GM19351 (cell line): ENCODE results near the gene ABCC1.
"Not testable (repeated sequence)": the region's sequence is repeated elsewhere in the genome, so short reads cannot be mapped to it uniquely, and the experiment has no call there.

Source experiments
- ATAC-seq: cut with Tn5 transposase; IDR thresholded peaks from one replicate; pipeline ENCODE4 v1.9.1; 2021; ENCODE audit warnings: mild to moderate bottlenecking, moderate library complexity; ENCODE audit not compliant: unreplicated experiment

The ABCC1 gene

DNA sequence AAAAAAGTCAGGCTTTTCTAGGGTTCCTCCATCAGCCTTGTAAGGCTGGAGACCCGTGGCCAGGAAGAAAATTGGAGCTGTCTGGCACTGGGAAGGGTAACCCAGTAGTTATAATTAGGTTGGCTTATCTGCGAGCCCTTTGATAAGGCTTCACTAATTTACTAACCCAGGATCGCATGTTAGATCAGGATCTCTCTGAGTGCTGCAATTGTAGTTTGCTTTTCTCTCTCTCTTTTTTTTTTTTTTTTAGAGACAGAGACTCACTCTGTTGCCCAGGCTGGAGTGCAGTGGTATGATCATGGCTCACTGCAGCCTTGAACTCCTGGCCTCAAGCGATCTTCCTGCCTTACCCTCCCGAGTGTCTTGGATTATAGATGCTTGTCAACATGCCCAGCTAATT, 17.0 kb downstream of the ABCC1 start:
- ATAC-seq: no peak

DNA sequence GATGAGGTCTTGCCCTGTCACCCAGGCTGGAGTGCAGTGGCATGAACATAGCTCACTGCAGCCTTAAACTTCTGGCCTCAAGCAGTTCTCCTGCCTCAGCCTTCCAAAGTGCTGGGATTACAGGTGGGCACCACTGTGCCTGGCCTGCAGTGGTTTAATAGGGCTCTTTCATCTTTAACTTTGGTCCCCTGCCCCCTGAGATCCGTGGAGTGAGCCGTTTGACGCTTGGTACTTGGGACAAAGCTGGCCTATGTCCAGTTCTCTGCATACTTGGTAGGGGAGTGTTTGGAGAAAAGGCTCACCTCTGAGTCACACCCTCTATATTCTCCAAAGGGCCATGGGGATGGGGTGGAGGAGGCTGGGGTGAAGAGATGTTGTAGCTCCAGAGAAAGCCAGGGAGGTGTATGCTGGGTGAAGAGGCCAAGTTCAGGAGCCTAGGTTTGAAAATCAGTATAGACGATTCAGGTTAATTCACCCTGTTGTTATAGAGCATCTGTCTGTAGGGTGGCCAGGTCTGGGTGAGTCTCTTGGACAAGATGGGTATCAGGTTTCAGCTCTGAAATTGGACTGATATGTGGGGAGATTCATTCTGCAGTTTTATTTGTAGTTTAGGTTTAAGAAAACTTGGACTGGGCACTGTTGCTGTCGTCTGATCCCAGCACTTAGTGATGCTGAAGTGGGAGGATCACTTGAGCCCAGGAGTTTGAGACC, 17.6 kb downstream of the ABCC1 start:
- no peak for ATAC-seq

DNA sequence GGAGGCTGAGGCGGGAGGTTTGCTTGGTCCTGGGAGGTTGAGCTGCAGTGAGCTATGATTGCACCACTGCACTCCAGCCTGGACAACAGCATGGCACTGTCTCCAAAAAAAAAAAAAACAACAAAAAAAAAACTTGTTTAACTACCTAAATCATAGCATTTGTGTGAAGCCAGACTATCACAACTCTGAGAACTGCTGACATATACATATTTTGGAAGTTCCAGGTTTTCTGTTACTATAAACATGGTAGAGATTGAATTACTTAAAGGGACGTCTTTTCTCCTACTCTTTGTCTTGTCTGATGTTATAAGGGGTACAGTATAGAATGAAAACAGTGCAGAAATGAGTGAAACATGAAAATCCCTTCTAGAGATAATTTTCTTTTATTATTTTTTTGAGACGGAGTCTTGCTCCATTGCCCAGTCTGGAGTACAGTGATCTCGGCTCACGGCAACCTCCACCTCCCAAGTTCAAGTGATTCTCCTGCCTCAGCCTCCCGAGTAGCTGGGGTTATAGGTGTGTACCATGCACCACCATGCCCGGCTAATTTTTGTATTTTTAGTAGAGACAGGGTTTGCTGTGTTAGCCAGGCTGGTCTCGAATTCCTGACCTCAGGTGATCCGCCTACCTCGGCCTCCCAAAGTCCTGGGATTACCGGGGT, 18.4 kb downstream of the ABCC1 start:
- no peak for ATAC-seq

DNA sequence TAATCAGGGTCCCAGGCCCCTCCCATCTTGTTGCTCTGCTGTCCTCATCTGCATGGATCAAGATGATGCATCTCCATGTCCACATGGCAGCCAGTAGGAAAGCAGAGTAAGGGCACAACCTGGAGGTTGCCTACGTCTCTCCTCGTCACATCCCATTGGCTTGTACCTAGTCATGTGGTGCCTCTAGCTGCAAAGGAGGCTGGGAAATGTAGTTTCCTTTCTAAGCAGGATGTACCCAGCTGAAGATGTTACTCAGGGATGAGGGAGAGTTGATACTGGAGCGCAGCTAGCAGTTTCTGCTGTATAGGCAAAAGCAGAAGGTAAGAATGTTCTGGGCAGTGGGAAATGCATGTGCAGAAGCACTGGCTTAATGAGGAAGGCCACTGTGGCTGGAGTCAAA, 20.8 kb downstream of the ABCC1 start:
- no peak for ATAC-seq

DNA sequence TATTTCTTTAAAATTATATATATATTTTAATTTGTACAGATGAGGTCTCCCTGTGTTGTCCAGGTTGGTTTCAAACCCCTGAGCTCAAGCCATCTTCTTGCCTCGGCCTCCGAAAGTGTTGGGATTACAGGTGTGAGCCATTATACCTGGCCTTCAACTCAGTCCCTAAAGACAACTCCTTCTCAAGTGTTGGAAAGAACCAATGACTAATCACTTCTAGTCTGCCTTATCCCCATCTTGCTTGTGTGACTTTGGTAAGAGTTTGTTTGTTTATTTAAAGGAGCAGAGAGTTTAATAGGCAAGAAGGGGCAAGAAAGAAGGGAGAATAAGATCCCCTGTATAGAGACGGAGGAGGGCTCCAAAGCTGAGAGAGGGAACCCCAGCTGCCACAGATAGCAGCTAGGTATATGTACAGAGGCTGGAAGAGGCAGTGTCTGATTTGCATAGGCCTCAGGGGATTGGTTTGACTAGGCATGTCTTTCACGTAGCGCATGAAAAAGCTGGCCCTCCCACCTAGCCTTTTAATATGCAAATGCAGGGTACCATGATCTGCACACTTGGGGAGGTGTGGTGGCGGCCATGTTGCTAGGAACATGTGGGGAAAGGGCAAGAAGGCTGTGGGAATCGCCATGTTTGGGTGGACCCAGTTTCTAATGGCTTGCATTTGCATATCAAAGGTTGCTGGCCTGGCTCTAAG, 21.5 kb downstream of the ABCC1 start:
- ATAC-seq: no peak

DNA sequence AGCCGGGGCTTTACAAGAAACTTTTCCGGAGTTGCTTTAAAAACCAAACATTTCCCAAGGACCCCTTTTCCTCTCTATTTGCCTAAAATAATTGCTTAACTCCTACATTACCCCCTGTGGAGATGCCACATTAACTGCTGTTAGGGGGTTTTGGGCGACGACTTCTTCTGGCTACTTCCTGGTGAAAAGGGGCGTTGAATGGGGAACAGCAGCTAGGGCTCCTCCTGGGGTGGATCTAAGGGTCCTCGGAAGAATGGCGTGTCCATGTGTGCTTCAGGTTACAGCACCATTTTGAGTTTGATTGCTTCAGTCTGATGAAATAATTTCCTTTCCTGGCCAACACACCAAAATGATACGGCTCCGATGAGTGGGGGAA, 22.0 kb downstream of the ABCC1 start:
- ATAC-seq: no peak

DNA sequence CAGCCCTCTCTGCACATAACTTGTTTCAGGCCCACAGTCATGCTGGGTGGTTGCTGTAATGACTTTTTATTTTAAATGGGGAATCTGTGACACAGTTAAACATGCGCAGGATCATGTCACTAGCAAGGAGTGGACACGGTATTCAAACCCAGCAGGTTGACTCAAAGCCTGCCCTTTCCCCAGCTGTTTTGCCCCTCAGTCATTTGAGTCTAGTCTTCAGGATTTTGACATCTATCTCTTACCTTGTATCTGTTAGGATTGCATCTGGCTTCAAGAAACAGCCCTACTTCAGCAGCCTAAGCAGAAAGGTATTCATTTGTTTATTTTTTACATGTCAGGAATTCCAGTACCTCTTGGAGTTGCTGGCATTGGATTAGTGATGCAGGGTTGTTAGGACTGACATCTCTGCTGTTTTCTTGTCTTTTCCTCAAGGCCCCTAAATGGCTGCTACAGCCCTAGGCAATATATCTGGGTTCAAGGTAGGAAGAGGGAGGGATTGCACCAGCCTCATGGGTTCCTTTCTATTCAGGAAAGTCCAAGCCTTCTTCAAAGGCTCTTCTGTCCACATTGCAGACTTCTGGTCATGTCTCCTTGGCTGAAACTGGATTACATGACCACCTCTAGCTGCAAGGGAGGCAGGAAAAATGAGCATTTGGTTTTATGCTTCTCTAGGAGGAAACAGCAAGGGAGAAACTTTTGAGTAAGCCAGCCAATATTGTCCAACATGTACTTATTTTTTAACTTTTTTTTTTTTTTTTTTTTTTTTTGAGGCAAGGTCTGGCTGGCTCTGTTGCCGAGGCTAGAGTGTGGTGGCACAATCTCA, 22.8 kb downstream of the ABCC1 start:
- ATAC-seq: no peak

DNA sequence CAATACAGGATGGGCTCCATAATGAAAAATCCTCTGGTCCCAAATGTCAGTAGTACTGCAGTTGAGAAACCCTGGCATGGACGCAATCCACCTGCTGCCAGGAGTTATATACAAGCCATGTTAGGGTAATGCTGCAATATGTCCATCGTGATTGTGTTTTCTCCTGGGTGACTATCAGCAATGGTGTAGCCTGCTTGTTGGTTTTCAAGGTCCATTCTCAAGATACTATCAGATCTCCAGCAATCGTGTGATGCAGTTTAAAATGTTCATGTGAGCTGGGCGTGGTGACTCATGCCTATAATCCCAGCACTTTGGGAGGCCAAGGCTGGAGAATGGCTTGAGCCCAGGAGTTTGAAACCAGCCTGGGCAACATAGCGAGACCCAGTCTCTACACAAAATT, 24.0 kb downstream of the ABCC1 start:
- ATAC-seq: no peak

DNA sequence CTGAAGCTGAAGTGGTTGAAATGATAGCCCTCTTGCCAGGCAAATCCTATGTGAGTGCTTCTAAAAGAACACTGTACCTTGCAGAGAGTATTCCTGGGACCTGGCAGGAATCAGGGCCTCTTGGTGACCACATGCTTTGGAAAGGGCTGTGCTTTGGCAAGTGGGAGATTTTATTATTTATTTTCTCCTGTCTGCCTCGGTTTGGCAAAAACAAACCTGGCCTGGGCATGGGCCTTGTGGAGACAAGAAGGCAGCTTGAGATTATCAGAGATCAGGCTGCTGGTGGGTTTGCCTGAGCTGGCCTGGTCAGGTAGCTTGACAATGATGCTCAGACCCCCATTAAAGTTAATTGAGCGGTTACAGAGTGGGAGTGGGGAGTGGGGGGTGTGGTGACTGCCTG, 24.6 kb downstream of the ABCC1 start:
- ATAC-seq: no peak

DNA sequence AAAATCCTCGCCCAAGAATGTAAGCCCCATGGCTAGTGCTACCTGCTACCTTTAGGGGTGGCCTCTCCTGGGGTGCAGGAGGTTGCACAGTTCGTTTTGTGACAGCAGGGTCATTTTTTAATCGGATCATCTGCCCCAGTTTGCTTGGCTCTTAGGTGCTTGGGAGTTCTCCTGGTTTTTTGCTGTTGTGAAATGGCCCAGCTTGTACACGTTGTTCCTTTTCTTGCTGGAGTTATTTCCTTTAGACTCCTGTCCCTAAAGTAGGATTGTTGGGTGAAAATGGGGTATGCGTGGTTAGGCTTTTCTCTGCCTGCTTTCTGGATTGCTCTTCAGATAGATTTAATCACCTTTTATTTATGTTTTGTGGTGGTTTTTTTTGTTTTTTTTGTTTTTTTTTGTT, 25.8 kb downstream of the ABCC1 start:
- ATAC-seq: no peak

DNA sequence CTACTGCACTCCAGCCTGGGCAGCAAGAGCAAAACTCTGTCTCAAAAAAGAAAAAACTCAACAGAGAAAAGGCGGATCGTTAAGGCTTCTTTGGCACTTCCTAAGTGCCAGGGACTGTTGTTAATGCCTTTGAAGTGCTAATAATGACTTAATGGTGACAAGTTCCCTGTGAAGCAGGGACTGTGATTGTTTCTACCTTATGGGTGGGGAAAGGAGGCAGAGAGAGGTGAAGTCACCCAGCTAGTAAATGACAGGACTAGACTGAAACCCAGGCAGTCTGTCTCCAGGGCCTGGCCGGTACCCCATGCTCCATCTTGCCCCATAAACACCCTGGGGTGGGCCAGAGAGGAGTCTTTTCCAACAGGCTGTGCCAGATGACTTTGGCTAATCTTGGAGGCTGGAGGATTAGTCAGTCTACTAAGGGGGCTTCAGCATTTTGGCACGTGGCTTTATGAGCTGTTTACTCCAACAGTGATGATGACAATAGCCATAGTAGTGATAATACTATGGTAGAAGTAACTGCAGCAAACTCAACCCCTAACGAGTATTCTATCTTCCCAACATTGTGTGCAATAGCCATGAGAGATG, 26.9 kb downstream of the ABCC1 start:
- no peak for ATAC-seq

DNA sequence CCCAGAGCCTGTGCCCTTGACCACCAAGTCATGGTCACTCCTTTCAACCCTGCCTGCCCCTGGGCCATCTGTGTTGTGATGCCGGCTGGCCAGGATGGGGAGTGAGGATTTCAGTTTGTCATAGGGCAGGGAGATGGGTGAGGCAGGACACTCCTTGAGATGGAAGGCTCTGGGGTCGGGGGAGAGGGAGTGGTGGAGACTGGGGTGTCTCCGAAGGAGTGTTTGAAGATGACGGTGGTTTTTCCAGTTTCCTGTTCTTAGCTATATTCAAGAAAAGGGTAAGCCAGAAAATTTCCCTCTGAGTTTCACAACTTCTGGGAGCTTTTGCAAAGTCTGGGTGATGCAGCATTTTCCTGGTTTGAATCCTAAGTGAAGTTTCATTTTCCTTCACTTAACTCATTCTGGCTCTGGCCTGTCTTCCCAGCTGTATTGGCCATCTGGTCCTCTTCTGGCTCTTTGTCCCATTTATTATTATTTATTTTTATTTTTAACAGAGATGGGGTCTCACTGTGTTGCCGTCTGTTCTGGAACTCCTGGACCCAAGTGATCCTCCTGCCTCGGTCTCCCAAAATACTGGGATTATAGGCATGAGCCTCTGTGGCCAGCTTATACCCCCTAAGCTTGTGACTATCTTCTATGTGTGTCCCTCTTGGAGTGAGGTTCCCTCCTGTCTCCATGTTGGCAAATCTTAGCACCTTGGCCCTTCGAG, 27.7 kb downstream of the ABCC1 start:
- no peak for ATAC-seq

DNA sequence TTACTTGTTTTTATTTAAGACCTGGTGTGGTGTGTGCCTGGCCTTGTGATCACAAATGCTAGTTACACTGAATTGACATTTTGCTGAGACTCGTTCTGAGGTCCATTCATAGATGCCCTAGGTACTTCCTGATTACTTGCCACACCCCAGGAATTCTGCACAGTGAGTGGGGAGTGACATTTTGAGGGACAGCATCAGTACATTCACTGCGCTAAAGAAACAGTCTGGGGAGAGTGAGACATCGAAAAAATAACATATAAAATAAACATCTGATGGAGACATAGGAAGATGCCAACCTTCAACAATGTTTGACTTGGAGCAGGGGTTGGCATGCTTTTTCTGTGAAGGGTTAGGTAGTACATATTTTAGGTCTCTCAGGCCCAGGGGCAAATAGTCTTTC, 30.4 kb downstream of the ABCC1 start:
- ATAC-seq: no peak

DNA sequence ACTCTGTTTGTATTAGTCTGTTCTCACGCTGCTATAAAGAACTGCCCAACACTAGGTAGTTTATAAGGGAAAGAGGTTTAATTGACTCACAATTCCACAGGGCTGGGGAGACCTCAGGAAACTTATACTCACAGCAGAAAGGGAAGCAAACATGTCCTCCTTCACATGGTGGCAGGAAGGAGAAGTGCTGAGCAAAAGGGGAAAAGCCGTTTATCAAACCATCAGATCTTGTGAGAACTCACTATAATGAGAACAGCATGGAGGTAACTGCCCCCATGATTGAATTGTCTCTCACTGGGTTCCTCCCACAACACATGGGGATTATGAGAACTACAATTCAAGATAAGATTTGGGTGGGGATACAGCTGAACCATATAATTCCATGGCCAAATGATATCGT, 30.9 kb downstream of the ABCC1 start:
- no peak for ATAC-seq

DNA sequence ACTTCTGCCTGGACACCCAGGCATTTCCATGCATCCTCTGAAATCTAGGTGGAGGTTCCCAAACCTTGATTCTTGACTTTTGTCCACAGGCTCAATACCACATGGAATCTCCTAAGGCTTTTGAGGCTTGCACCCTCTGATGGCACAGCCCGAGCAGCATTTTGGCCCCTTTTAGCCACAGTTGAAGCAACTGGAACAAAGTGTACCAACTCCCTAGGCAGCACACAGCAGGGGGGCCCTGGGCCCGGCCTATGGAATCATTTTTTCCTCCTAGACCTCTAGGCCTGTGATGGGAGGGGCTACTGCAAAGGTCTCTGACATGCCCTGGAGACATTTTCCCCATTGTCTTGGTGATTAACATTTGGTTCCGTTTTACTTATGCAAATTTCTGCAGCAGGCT, 32.0 kb downstream of the ABCC1 start:
- no peak for ATAC-seq

DNA sequence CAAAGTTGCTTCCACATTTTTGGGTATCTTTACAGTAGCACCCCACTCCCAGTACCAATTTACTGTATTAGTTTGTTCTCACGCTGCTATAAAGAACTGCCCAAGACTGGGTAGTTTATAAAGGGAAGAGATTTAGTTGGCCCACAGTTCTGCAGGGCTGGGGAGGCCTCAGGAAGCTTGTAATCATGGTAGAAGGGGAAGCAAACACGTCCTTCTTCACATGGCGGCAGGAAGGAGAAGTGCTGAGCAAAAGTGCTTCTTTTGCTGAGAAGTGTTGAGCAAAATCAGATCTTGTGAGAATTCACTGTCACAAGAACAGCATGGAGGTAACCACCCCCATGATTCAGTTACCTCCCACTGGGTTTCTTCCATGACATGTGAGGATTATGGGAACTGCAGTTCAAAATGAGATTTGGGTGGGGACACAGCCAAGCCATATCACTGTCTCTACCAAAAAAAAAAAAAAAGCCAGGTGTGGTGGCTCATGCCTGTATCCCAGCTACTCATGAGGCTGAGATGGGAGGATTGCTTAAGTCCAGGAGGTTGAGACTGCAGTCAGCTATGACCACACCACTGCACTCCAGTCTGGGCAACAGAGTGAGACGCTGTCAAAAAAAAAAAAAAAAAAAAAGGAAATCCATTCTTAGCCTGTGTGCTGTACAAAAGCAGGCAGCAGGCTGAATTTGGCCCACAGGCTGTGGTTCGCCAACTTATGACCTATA, 32.9 kb downstream of the ABCC1 start:
- not testable (repeated sequence) for ATAC-seq

DNA sequence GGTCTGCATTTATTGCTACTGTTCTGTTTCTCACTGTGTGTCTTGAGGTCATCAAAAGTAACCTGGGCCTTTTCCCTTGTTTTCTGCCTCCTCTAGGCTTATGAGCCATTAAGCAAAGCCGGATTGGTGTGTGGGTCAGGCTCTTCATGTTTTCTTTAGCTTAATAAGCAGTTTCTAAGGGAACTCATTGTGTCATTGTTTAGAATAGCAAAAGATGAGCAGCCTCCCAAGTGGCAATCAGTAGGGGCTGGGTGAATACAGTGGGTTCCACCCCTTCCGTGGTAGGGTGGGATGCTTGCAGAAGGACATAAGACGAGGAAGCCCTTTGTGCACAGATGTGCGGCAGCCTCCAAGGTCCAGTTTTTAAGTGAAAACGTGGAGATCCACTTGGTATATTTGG, 34.5 kb downstream of the ABCC1 start:
- no peak for ATAC-seq

DNA sequence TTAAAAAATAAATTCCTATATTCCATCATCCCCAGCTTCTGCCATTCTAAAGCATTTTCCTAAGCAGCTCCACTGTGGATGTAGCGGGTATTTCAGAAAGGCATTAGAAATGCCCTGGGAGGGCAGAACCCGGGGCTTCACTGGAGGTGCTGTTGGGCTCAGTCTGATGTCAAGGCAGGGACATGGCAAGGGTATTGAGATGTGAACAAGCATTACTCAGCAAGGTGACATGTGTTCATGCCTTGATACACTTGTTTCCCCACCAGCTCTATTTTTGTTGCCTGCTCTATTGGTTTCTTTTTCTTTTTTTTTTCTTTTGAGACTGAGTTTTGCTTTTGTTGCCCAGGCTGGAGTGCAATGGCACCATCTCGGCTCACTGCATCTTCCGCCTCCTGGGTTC, 35.7 kb downstream of the ABCC1 start:
- no peak for ATAC-seq

DNA sequence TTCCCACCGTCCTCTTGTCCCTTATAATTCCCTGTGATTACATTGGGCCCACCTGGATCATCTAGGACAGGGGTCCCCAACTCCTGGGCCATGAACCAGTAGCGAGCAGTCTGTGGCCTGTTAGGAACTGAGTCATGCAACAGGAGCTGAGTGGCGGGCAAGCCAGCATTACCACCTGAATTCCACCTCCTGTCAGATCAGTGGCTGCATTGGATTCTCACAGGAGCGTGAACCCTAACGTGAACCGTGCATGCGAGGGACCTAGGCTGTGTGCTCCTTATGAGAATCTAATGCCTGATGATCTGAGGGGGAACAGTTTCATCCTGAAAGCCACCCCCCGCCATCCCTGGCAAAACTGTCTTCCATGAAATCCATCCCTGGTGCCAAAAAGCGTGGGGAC, 36.8 kb downstream of the ABCC1 start:
- ATAC-seq: no peak
